H9 (cell line): Measurements from ENCODE around the gene LPP. TPM values are rescaled to one million over a fixed set of nuclear protein-coding genes. Genes with fewer than 3 reads are reported as not detected.

Experiments
- DNase-seq: peaks from one replicate; pipeline ENCODE4 v3.0.0-alpha.2; 2017
- H2AFZ ChIP-seq: one replicate; pipeline ENCODE4 v1.6.1; 2013; ENCODE audit warnings: mild to moderate bottlenecking, low read length, control low read depth, moderate library complexity
- H2AK5ac ChIP-seq: 2 replicates; pipeline ENCODE4 v1.6.1; 2013; ENCODE audit warnings: low read length, control low read depth, mixed read lengths; ENCODE audit not compliant: insufficient read length
- H2BK120ac ChIP-seq: one replicate; pipeline ENCODE4 v1.6.1; 2013; ENCODE audit warnings: low read depth, mild to moderate bottlenecking, low read length, control low read depth, inconsistent platforms; ENCODE audit not compliant: poor library complexity, severe bottlenecking
- H2BK12ac ChIP-seq: 2 replicates; pipeline ENCODE4 v1.6.1; 2013; ENCODE audit warnings: low read length, control low read depth, mixed read lengths, low read depth; ENCODE audit not compliant: insufficient read length
- H2BK15ac ChIP-seq: 2 replicates; pipeline ENCODE4 v1.6.1; 2013; ENCODE audit warnings: low read depth, low read length, control low read depth
- H2BK20ac ChIP-seq: one replicate; pipeline ENCODE4 v1.6.1; 2013; ENCODE audit warnings: low read depth, mild to moderate bottlenecking, low read length, control low read depth, inconsistent platforms; ENCODE audit not compliant: poor library complexity, severe bottlenecking
- H2BK5ac ChIP-seq: 2 replicates; pipeline ENCODE4 v1.6.1; 2013; ENCODE audit warnings: low read length, control low read depth, mixed read lengths; ENCODE audit not compliant: insufficient read length
- H3K14ac ChIP-seq: 2 replicates; pipeline ENCODE4 v1.6.1; 2013; ENCODE audit warnings: low read length, control low read depth; ENCODE audit not compliant: insufficient read depth
- H3K18ac ChIP-seq: 2 replicates; pipeline ENCODE4 v1.6.1; 2013; ENCODE audit warnings: low read depth, mild to moderate bottlenecking, mixed read lengths, low read length, control low read depth; ENCODE audit not compliant: insufficient read length
- H3K23ac ChIP-seq: 2 replicates; pipeline ENCODE4 v1.6.1; 2013; ENCODE audit warnings: low read length, control low read depth, mixed read lengths, low read depth; ENCODE audit not compliant: insufficient read length
- H3K23me2 ChIP-seq: 2 replicates; pipeline ENCODE4 v1.6.1; 2013; ENCODE audit warnings: low read depth, mild to moderate bottlenecking, mixed read lengths, low read length, control low read depth; ENCODE audit not compliant: insufficient read length, poor library complexity, severe bottlenecking
- H3K27ac ChIP-seq: 2 replicates; pipeline ENCODE4 v1.5.1; 2013; ENCODE audit warnings: low read length, control low read depth, mixed read lengths, low read depth; ENCODE audit not compliant: insufficient read length
- H3K27me3 ChIP-seq: 2 replicates; pipeline ENCODE4 v1.6.1; 2013; ENCODE audit warnings: low read length, control low read depth, inconsistent platforms; ENCODE audit not compliant: insufficient read depth
- H3K4ac ChIP-seq: 2 replicates; pipeline ENCODE4 v1.6.1; 2013; ENCODE audit warnings: low read depth, mild to moderate bottlenecking, control low read depth, inconsistent platforms, low read length, moderate library complexity
- H3K4me1 ChIP-seq: 2 replicates; pipeline ENCODE4 v1.6.1; 2013; ENCODE audit warnings: low read length, control low read depth, inconsistent platforms; ENCODE audit not compliant: insufficient read depth
- H3K4me2 ChIP-seq: 2 replicates; pipeline ENCODE4 v1.6.1; 2013; ENCODE audit warnings: low read length, control low read depth, mixed read lengths; ENCODE audit not compliant: insufficient read length, insufficient read depth
- H3K56ac ChIP-seq: 2 replicates; pipeline ENCODE4 v1.6.1; 2013; ENCODE audit warnings: low read depth, mild to moderate bottlenecking, mixed read lengths, low read length, control low read depth; ENCODE audit not compliant: insufficient read length
- H3K79me1 ChIP-seq: 2 replicates; pipeline ENCODE4 v1.6.1; 2013; ENCODE audit warnings: low read depth, mild to moderate bottlenecking, moderate library complexity, low read length, control low read depth, inconsistent platforms; ENCODE audit not compliant: insufficient read depth, poor library complexity, severe bottlenecking
- H3K79me2 ChIP-seq: 2 replicates; pipeline ENCODE4 v1.6.1; 2013; ENCODE audit warnings: low read length, control low read depth, inconsistent platforms; ENCODE audit not compliant: insufficient read depth
- H3K9ac ChIP-seq: 2 replicates; pipeline ENCODE4 v1.6.1; 2013; ENCODE audit warnings: low read length, control low read depth, mixed read lengths; ENCODE audit not compliant: insufficient read length; ENCODE audit errors: extremely low read depth
- H3K9me3 ChIP-seq: one replicate; pipeline ENCODE4 v1.6.1; 2013; ENCODE audit warnings: low read depth, low read length, inconsistent platforms; ENCODE audit not compliant: control insufficient read depth
- H3T11ph ChIP-seq: one replicate; pipeline ENCODE4 v1.6.1; 2013; ENCODE audit warnings: mild to moderate bottlenecking, low read length, control low read depth, inconsistent platforms
- H4K20me1 ChIP-seq: one replicate; pipeline ENCODE4 v1.6.1; 2013; ENCODE audit not compliant: control insufficient read depth, insufficient read length, insufficient read depth
- H4K5ac ChIP-seq: 2 replicates; pipeline ENCODE4 v1.6.1; 2013; ENCODE audit warnings: low read depth, mild to moderate bottlenecking, mixed read lengths, low read length, control low read depth; ENCODE audit not compliant: insufficient read length
- H4K8ac ChIP-seq: replicated peaks from 2 replicates; pipeline ENCODE4 v1.6.1; 2013; ENCODE audit warnings: low read length, control low read depth, mixed read lengths, low read depth; ENCODE audit not compliant: insufficient read length
- H4K91ac ChIP-seq: 2 replicates; pipeline ENCODE4 v1.6.1; 2013; ENCODE audit warnings: low read depth, mild to moderate bottlenecking, moderate library complexity, mixed read lengths, low read length, control low read depth; ENCODE audit not compliant: insufficient read length
- H3K27ac Mint-ChIP-seq, 3 experiments: 2 replicates in 2 of 3; 3 replicates in 1 of 3; pipeline ENCODE4 v1.8.0; 2020 to 2021; ENCODE audit warnings: mixed read lengths in 3 of 3, mild to moderate bottlenecking in 1 of 3, moderate library complexity in 1 of 3
- H3K27me3 Mint-ChIP-seq: 2 replicates; pipeline ENCODE4 v1.8.0; 2021; ENCODE audit warnings: low read depth, mild to moderate bottlenecking, moderate library complexity, mixed read lengths
- H3K36me3 Mint-ChIP-seq, 3 experiments: 2 replicates in 2 of 3; 3 replicates in 1 of 3; pipeline ENCODE4 v1.8.0; 2020 to 2021; ENCODE audit warnings: low read depth in 3 of 3, mixed read lengths in 3 of 3; ENCODE audit not compliant: insufficient read depth in 1 of 3
- H3K4me1 Mint-ChIP-seq, 2 experiments: 2 replicates each; pipeline ENCODE4 v1.8.0; 2020; ENCODE audit warnings: mixed read lengths in 2 of 2
- H3K4me3 Mint-ChIP-seq, 2 experiments: 2 replicates in 1 of 2; 3 replicates in 1 of 2; pipeline ENCODE4 v1.8.0; 2020 to 2021; ENCODE audit warnings: mild to moderate bottlenecking in 2 of 2, mixed read lengths in 2 of 2, moderate library complexity in 1 of 2
- H3K9me3 Mint-ChIP-seq, 2 experiments: 2 replicates in 1 of 2; 3 replicates in 1 of 2; pipeline ENCODE4 v1.8.0; 2020; ENCODE audit warnings: mild to moderate bottlenecking in 2 of 2, mixed read lengths in 2 of 2, moderate library complexity in 1 of 2
- WGBS: extraction: QIAGEN DNeasy Blood & Tissue Kit; methylation state at CpG from one replicate; pipeline ENCODE4 v1.1.7; 2013; ENCODE audit warnings: missing lambda C conversion rate, low lambda C conversion rate, mixed read lengths; ENCODE audit not compliant: insufficient read length; ENCODE audit errors: extremely low coverage; 5-methylcytosine and 5-hydroxymethylcytosine counted together
- total RNA-seq: library from RNA; stranded (reverse); gene quantifications from 2 replicates; pipeline ENCODE4 v1.2.1, GENCODE V29; 2021
- TF ChIP-seq, protein P1 (sequence below): fragments of 200-600 bp; sonication (generic); conservative IDR thresholded peaks from 3 replicates; pipeline ENCODE4 v1.8.0; 2021; ENCODE audit warnings: antibody characterized with exemption, mild to moderate bottlenecking

Gene LPP
- total RNA-seq, 1 experiment from 2014 or later = 64.6 TPM

DNA sequence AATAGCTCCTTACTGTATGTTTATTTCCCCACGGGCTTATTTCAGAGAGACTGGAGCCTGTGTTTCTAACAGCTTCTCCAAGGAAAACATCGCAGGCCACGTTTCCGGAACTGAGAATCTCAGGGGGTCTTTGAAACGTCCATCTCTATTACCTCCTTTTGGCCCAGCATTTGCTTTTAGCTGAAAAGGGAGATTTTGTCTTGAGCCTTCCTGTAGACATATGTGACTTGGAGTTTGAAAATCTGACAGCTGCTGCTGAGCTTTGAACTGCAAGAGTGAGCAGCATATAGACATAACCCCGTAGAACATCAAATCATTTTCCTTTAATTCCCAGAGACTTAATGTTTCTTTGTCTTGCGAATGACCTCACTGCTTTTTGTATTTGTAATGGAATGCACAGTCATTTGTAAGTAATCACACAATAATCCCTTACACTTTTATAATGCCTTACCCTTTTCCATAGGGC lies 54.6 kb downstream of the LPP start:
- TF ChIP-seq, protein P1, sequence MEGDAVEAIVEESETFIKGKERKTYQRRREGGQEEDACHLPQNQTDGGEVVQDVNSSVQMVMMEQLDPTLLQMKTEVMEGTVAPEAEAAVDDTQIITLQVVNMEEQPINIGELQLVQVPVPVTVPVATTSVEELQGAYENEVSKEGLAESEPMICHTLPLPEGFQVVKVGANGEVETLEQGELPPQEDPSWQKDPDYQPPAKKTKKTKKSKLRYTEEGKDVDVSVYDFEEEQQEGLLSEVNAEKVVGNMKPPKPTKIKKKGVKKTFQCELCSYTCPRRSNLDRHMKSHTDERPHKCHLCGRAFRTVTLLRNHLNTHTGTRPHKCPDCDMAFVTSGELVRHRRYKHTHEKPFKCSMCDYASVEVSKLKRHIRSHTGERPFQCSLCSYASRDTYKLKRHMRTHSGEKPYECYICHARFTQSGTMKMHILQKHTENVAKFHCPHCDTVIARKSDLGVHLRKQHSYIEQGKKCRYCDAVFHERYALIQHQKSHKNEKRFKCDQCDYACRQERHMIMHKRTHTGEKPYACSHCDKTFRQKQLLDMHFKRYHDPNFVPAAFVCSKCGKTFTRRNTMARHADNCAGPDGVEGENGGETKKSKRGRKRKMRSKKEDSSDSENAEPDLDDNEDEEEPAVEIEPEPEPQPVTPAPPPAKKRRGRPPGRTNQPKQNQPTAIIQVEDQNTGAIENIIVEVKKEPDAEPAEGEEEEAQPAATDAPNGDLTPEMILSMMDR = no peak
- Histone ChIP-seq H3K79me1 (peaks cover 5% of the 10 kb centered on the region), H3K14ac (no peak overlapping the region), H3K23ac (no peak overlapping the region), H3K4me2 (no peak overlapping the region), H3K9me3 (no peaks in the 10 kb centered on the region), H4K91ac (no peak overlapping the region), H2BK12ac (no peak overlapping the region), H2AK5ac (peak overlapping the region; percentile 47), H4K8ac (no peak overlapping the region), H4K5ac (no peak overlapping the region), H3K4me1 (peaks cover 9% of the 10 kb centered on the region; the same call in 1 of the 2 replicates), H2BK120ac (no peak overlapping the region), H3T11ph (no peak overlapping the region), H3K4ac (no peak overlapping the region), H2AFZ (no peak overlapping the region), H4K20me1 (no peaks in the 10 kb centered on the region), H2BK5ac (no peak overlapping the region), H3K18ac (no peak overlapping the region), H3K27me3 (no peaks in the 10 kb centered on the region), H3K23me2 (no peaks in the 10 kb centered on the region), H3K79me2 (peaks cover 4% of the 10 kb centered on the region; the same call in 1 of the 2 replicates), H3K9ac (no peak overlapping the region), H2BK15ac (no peak overlapping the region), H2BK20ac (no peak overlapping the region), H3K27ac (no peak overlapping the region), H3K56ac (no peak overlapping the region)
- DNase-seq = no peak
- Mint-ChIP-seq H3K4me1 (peaks cover 35 to 39% of the 10 kb centered on the region in 2 experiments), H3K27ac (peak overlapping the region in 2 of 3 experiments; percentile 70 to 79; a peak in 2 of 7 replicates), H3K36me3 (peaks cover 0 to 6% (median 0%) of the 10 kb centered on the region in 3 experiments; a peak in 2 of 7 replicates), H3K27me3 (no peaks in the 10 kb centered on the region), H3K4me3 (no peak overlapping the region; a peak in 1 of 5 replicates), H3K9me3 (no peaks in the 10 kb centered on the region)
- no CpG with 5 or more reads among the region's 7 CpGs for WGBS
